ENCODE data around the gene XRCC1. TPM values are rescaled to one million over a fixed set of nuclear protein-coding genes. Genes with fewer than 3 reads are reported as not detected.
"Not testable (repeated sequence)": the region's sequence is repeated elsewhere in the genome, so short reads cannot be mapped to it uniquely, and the experiment has no call there.

Gene XRCC1
- total RNA-seq, 2 donors from 2014 or later = 37.9 to 38.9 TPM

- H3K27ac Mint-ChIP-seq = peak overlapping the region; percentile 91
- H3K4me1 Mint-ChIP-seq = peaks cover 27% of the 10 kb centered on the region
- DNase-seq (no peak), ATAC-seq (peak; percentile 29)
- H3K27me3 Mint-ChIP-seq = no peaks in the 10 kb centered on the region
- no peaks in the 10 kb centered on the region for H3K36me3 Mint-ChIP-seq (ENCODE audit: low read depth)
- H3K4me3 Mint-ChIP-seq = peak overlapping the region; percentile 93
- no peaks in the 10 kb centered on the region for H3K9me3 ChIP-seq (ENCODE audit: control insufficient read depth, low read length, poor library complexity, severe bottlenecking)
Measured at GRCh38 chr19:43525836-43526771, 49.2 kb downstream of the XRCC1 start.

GRCh38 chr19:43524922-43525835, 50.1 kb downstream of the XRCC1 start:
- DNase-seq (no peak), ATAC-seq (peak; percentile 72)
- H3K9me3 ChIP-seq (ENCODE audit: control insufficient read depth, low read length, poor library complexity, severe bottlenecking) = no peaks in the 10 kb centered on the region
- Mint-ChIP-seq H3K27me3 (no peaks in the 10 kb centered on the region), H3K36me3 (ENCODE audit: low read depth) (no peaks in the 10 kb centered on the region), H3K4me3 (peak overlapping the region; percentile 93), H3K4me1 (peaks cover 27% of the 10 kb centered on the region), H3K27ac (peak overlapping the region; percentile 91)

- not testable (repeated sequence) for H3K27me3 Mint-ChIP-seq; DNase-seq; H3K36me3 Mint-ChIP-seq (ENCODE audit: low read depth); H3K4me3 Mint-ChIP-seq; H3K9me3 ChIP-seq (ENCODE audit: control insufficient read depth, low read length, poor library complexity, severe bottlenecking); ATAC-seq
- H3K27ac Mint-ChIP-seq = peak overlapping the region; percentile 4
- H3K4me1 Mint-ChIP-seq = peaks cover 32% of the 10 kb centered on the region
Measured at GRCh38 chr19:43523696-43524095, 51.6 kb downstream of the XRCC1 start.

- H3K27me3 Mint-ChIP-seq = no peaks in the 10 kb centered on the region
- peak overlapping the region; percentile 4 for H3K27ac Mint-ChIP-seq
- peak overlapping the region; percentile 43 for H3K4me3 Mint-ChIP-seq
- peaks cover 32% of the 10 kb centered on the region for H3K4me1 Mint-ChIP-seq
- H3K9me3 ChIP-seq (ENCODE audit: control insufficient read depth, low read length, poor library complexity, severe bottlenecking) = no peaks in the 10 kb centered on the region
- ATAC-seq = no peak
- H3K36me3 Mint-ChIP-seq (ENCODE audit: low read depth) = peaks cover 2% of the 10 kb centered on the region
- DNase-seq = no peak
Measured at GRCh38 chr19:43522929-43523328, 52.4 kb downstream of the XRCC1 start.

GRCh38 chr19:43519436-43520088, 55.8 kb downstream of the XRCC1 start:
- ATAC-seq = peak; percentile 77
- peak overlapping the region; percentile 21 for H3K27ac Mint-ChIP-seq

DNA sequence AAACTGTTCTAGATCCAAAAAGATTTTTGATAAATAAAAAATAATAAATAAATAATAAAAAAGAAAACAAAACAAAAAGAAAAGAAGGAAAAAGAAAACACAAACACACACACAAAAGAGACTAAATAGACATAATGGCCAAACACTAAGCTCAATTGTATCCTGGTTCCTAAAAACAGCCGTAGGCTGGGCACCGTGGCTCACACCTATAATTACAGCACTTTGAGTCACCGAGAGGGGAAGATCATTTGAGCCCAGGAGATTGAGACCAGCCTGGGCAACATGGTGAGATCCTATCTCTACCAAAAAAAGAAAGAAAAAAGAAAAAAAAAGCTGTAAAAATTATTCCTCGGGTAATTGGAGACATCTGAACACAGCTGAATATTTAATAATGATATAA, 57.3 kb downstream of the XRCC1 start:
- Mint-ChIP-seq H3K27ac (no peak overlapping the region), H3K4me1 (peaks cover 6% of the 10 kb centered on the region), H3K27me3 (no peaks in the 10 kb centered on the region), H3K36me3 (ENCODE audit: low read depth) (peaks cover 2% of the 10 kb centered on the region), H3K4me3 (no peak overlapping the region)
- H3K9me3 ChIP-seq (ENCODE audit: control insufficient read depth, low read length, poor library complexity, severe bottlenecking) = no peaks in the 10 kb centered on the region
- ATAC-seq (no peak), DNase-seq (no peak)

More at GRCh38 chr19:43519436-43520088, 55.8 kb downstream of the XRCC1 start:
- H3K4me3 Mint-ChIP-seq = no peak overlapping the region
- H3K4me1 Mint-ChIP-seq = peaks cover 10% of the 10 kb centered on the region
- H3K9me3 ChIP-seq (ENCODE audit: control insufficient read depth, low read length, poor library complexity, severe bottlenecking) = no peaks in the 10 kb centered on the region
- no peaks in the 10 kb centered on the region for H3K27me3 Mint-ChIP-seq
- peak; percentile 69 to 76 (median 71) for DNase-seq
- H3K36me3 Mint-ChIP-seq (ENCODE audit: low read depth) = peaks cover 2% of the 10 kb centered on the region

GRCh38 chr19:43512399-43512798, 62.9 kb downstream of the XRCC1 start:
- H3K27me3 Mint-ChIP-seq; H3K4me1 Mint-ChIP-seq; ATAC-seq; H3K36me3 Mint-ChIP-seq (ENCODE audit: low read depth); H3K4me3 Mint-ChIP-seq; DNase-seq; H3K9me3 ChIP-seq (ENCODE audit: control insufficient read depth, low read length, poor library complexity, severe bottlenecking): not testable (repeated sequence)
- peak overlapping the region; percentile 45 for H3K27ac Mint-ChIP-seq

- ATAC-seq (no peak), DNase-seq (no peak)
- Mint-ChIP-seq H3K27me3 (no peaks in the 10 kb centered on the region), H3K4me1 (no peaks in the 10 kb centered on the region), H3K4me3 (no peak overlapping the region), H3K27ac (no peak overlapping the region), H3K36me3 (ENCODE audit: low read depth) (peaks cover 5% of the 10 kb centered on the region)
- H3K9me3 ChIP-seq (ENCODE audit: control insufficient read depth, low read length, poor library complexity, severe bottlenecking) = no peaks in the 10 kb centered on the region
Measured at GRCh38 chr19:43511324-43511723, 64.0 kb downstream of the XRCC1 start.

DNA sequence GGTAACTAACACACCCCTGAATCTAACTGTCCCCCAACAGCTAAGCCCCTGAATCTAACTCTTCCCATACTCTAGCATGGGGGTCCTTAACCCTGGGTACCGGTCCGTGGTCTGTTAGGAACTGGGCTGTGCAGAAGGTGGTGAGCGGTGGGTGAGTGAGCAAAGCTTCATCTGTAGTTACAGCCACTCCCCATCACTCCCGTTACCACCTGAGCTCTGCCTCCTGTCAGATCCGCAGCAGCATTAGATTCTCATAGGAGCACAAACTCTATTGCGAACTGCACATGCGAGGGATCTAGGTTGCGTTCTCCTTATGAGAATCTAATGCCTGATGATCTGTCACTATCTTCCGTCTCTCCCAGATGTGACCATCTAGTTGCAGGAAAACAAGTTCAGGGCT, 64.6 kb downstream of the XRCC1 start:
- no peak for DNase-seq
- Mint-ChIP-seq H3K27ac (no peak overlapping the region), H3K4me1 (no peaks in the 10 kb centered on the region), H3K36me3 (ENCODE audit: low read depth) (peaks cover 5% of the 10 kb centered on the region), H3K4me3 (no peak overlapping the region), H3K27me3 (no peaks in the 10 kb centered on the region)
- no peak for ATAC-seq
- H3K9me3 ChIP-seq (ENCODE audit: control insufficient read depth, low read length, poor library complexity, severe bottlenecking) = no peaks in the 10 kb centered on the region

DNA sequence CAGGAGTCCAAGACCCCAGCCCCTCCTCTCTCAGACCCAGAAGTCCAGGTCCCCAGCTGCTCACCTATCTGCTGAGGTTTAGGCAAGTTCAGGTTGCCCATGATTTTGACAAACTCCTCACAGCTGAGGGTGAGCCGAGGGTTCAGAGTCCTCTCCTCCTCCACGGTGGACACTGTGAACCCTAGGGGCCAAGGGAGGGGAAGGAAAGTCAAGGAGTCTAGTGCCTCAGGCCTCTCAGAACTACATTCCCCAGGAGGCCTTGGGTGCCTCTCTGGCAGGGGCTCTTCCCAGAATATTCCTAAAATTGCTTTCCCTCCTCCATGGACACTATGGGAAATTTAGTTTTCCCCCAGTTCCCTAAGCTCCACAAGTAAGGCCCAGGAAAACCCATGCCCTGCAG, 67.4 kb downstream of the XRCC1 start:
- Mint-ChIP-seq H3K4me3 (no peak overlapping the region), H3K27me3 (no peaks in the 10 kb centered on the region), H3K36me3 (ENCODE audit: low read depth) (peaks cover 8% of the 10 kb centered on the region), H3K4me1 (peaks cover 17% of the 10 kb centered on the region), H3K27ac (peak overlapping the region; percentile 41)
- no peak for DNase-seq
- H3K9me3 ChIP-seq (ENCODE audit: control insufficient read depth, low read length, poor library complexity, severe bottlenecking) = no peaks in the 10 kb centered on the region
- no peak for ATAC-seq

- ATAC-seq = no peak
- H3K27ac Mint-ChIP-seq = peak overlapping the region; percentile 67
- peaks cover 8% of the 10 kb centered on the region for H3K36me3 Mint-ChIP-seq (ENCODE audit: low read depth)
- DNase-seq = no peak
- no peaks in the 10 kb centered on the region for H3K9me3 ChIP-seq (ENCODE audit: control insufficient read depth, low read length, poor library complexity, severe bottlenecking)
- H3K4me3 Mint-ChIP-seq = no peak overlapping the region
- no peaks in the 10 kb centered on the region for H3K27me3 Mint-ChIP-seq
- peaks cover 23% of the 10 kb centered on the region for H3K4me1 Mint-ChIP-seq
Measured at GRCh38 chr19:43506629-43507028, 68.7 kb downstream of the XRCC1 start.

DNA sequence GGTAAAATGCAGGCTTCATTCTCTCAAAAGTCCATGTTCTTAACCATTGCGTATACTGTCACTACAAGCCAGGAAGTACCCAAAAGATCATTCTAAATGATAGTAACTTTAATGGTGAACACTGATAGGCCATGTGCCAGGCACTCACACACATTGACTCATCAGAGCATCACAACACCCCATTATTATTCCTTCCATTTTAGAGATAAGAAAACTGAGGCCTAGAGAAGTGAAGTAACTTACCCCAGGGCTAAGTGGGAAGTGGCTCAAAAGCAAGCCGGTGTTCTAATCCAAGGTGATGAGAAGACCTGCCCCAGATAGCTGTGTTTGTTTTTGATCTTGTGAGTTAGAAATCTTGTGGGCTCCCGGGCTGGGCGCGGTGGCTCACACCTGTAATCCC, 69.4 kb downstream of the XRCC1 start:
- Mint-ChIP-seq H3K4me1 (peaks cover 23% of the 10 kb centered on the region), H3K27ac (peak overlapping the region; percentile 67), H3K27me3 (no peaks in the 10 kb centered on the region), H3K4me3 (no peak overlapping the region), H3K36me3 (ENCODE audit: low read depth) (peaks cover 9% of the 10 kb centered on the region)
- DNase-seq (no peak), ATAC-seq (no peak)
- no peaks in the 10 kb centered on the region for H3K9me3 ChIP-seq (ENCODE audit: control insufficient read depth, low read length, poor library complexity, severe bottlenecking)

- no peak for DNase-seq
- Mint-ChIP-seq H3K27ac (peak overlapping the region; percentile 94), H3K4me1 (peaks cover 25% of the 10 kb centered on the region), H3K4me3 (peak overlapping the region; percentile 96), H3K27me3 (no peaks in the 10 kb centered on the region), H3K36me3 (ENCODE audit: low read depth) (peaks cover 11% of the 10 kb centered on the region)
- no peak for ATAC-seq
- no peaks in the 10 kb centered on the region for H3K9me3 ChIP-seq (ENCODE audit: control insufficient read depth, low read length, poor library complexity, severe bottlenecking)
Measured at GRCh38 chr19:43505186-43505456, 70.2 kb downstream of the XRCC1 start.
